Epithelial cell of esophagus (primary cell): ENCODE data around the gene SATB1.

Experiments
- DNase-seq: peaks from one replicate; pipeline ENCODE4 v3.0.0; 2010; ENCODE audit warnings: low read depth
- H3K4me3 ChIP-seq: 2 replicates; pipeline ENCODE4 v1.5.1; 2011; ENCODE audit warnings: mild to moderate bottlenecking, low read length, control low read depth
- CTCF ChIP-seq: IDR thresholded peaks from 2 replicates; pipeline ENCODE4 v1.5.1; 2011; ENCODE audit warnings: low read depth, mild to moderate bottlenecking, low read length, control low read depth, inconsistent platforms; ENCODE audit not compliant: insufficient read depth; ENCODE audit errors: missing control alignments

Gene SATB1

GRCh38 chr3:18403061-18403460 lies 22.1 kb downstream of the SATB1 start:
- TF ChIP-seq CTCF, result no peak
- DNase-seq, result no peak

GRCh38 chr3:18402239-18402799 lies 22.8 kb downstream of the SATB1 start:
- H3K4me3 ChIP-seq, result no peak overlapping the region
- DNase-seq, result no peak

More at GRCh38 chr3:18403061-18403460, 22.1 kb downstream of the SATB1 start:
- no peak overlapping the region for H3K4me3 ChIP-seq

GRCh38 chr3:18401300-18401961 lies 23.7 kb downstream of the SATB1 start:
- DNase-seq, result no peak
- H3K4me3 ChIP-seq, result no peak overlapping the region
- no peak for TF ChIP-seq CTCF

More at GRCh38 chr3:18402239-18402799, 22.8 kb downstream of the SATB1 start:
- TF ChIP-seq CTCF, result no peak

- peak; percentile 11 for DNase-seq
- H3K4me3 ChIP-seq, result no peak overlapping the region
- TF ChIP-seq CTCF, result no peak
Measured at GRCh38 chr3:18398448-18398847, 26.7 kb downstream of the SATB1 start.

GRCh38 chr3:18396428-18396827 lies 28.7 kb downstream of the SATB1 start:
- TF ChIP-seq CTCF, result no peak
- DNase-seq, result no peak
- no peak overlapping the region for H3K4me3 ChIP-seq

GRCh38 chr3:18394384-18394995 lies 30.6 kb downstream of the SATB1 start:
- no peak for TF ChIP-seq CTCF
- no peak for DNase-seq
- H3K4me3 ChIP-seq, result no peak overlapping the region

GRCh38 chr3:18393906-18394305 lies 31.2 kb downstream of the SATB1 start:
- peak; percentile 58 for DNase-seq
- no peak for TF ChIP-seq CTCF
- H3K4me3 ChIP-seq, result no peak overlapping the region
